Colonic mucosa (tissue), 4 donors: Measurements from ENCODE around the gene CHPF. TPM values are rescaled to one million over a fixed set of nuclear protein-coding genes. Genes with fewer than 3 reads are reported as not detected.

Source experiments
- DNase-seq: peaks from one replicate; pipeline ENCODE4 v3.0.0-alpha.2; 2020
- H3K27ac ChIP-seq: fragments of 200-600 bp; one replicate; pipeline ENCODE4 v1.8.0; 2021
- H3K27me3 ChIP-seq: fragments of 200-600 bp; one replicate; pipeline ENCODE4 v1.8.0; 2021
- H3K36me3 ChIP-seq: fragments of 200-600 bp; one replicate; pipeline ENCODE4 v1.8.0; 2021
- H3K4me1 ChIP-seq: fragments of 200-600 bp; one replicate; pipeline ENCODE4 v1.8.0; 2021; ENCODE audit warnings: mild to moderate bottlenecking
- H3K4me3 ChIP-seq: fragments of 200-600 bp; one replicate; pipeline ENCODE4 v1.8.0; 2021
- H3K9ac ChIP-seq, 2 donors: one replicate each; pipeline ENCODE4 v1.7.0; 2013; ENCODE audit warnings: control low read depth in 2 of 2, low read depth in 2 of 2, low read length in 2 of 2
- H3K9me3 ChIP-seq: fragments of 200-600 bp; one replicate; pipeline ENCODE4 v1.8.0; 2021
- CTCF ChIP-seq: fragments of 200-600 bp; IDR thresholded peaks from one replicate; pipeline ENCODE4 v1.8.0; 2022; ENCODE audit warnings: antibody characterized with exemption, mild to moderate bottlenecking
- intact Hi-C: fragments of 100-400 bp; cut with DNase I; formaldehyde crosslinking; loops from one replicate; pipeline ENCODE4 v1.14.1; 2022
- total RNA-seq, 2 donors: library from RNA; stranded (reverse); fragmentation: NEBNext Ultra II Directional in 1 of 2; extraction: Animal tissue kit (Norgen Biotek cat#: 25700) in 1 of 2; gene quantifications; one replicate each; pipeline ENCODE4 v1.2.1, GENCODE V29; 2021
- donor health status: healthy.
- donor health status: DM: no; HTN: no; CAD: no.
- donor health status: DM: no; HTN: no; CAD: no.

CHPF gene
- total RNA-seq, 2 donors from 2014 or later, result 43.1 to 43.5 TPM

GRCh38 chr2:219512524-219513216 is 30.9 kb downstream of the CHPF start:
- no peak for TF ChIP-seq CTCF
- Histone ChIP-seq H3K9me3 (no peaks in the 10 kb centered on the region), H3K4me1 (no peaks in the 10 kb centered on the region), H3K4me3 (no peak overlapping the region), H3K36me3 (no peaks in the 10 kb centered on the region), H3K9ac (no peak overlapping the region), H3K27ac (no peak overlapping the region), H3K27me3 (peaks cover 44% of the 10 kb centered on the region)
- intact Hi-C loops, result no loop called here
- no peak for DNase-seq

DNA sequence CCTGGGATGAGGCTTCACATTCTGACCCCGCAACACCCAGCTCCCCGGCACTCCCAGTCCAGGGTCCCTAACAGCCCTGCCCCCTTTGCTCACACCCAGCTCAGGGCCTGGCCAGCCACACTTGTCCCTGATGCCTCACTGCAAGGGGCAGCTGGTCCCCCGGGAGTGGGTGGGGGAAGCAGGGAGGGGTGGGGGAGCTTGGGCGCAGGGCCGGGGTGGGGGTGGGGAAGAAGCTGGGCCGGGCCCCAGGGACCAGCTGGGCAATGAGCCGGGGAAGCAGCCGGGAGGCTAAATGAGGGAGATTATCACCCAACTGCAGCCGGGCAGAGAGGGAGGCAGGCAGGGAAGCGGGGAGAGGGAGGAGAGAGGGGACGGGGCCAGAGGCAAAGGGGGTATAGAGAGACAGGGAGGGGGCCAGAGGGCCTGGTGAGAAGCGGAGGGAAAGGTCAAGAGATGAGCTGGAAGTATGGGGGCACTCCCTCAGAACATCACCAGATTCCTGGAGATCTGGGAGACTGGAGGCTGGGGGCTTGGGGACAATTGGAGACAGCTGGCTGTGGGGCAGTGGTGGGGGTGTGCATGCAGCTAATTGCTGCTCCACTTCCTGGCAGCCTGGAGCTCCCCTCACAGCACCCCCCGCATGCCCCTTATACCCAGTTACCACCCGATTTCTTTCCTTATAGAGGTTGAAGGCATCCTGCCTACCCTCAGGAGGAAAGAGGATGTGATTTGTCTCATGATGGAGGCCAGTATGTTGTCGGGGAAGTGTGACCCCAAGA is 31.9 kb downstream of the CHPF start:
- Histone ChIP-seq H3K9ac (no peak overlapping the region), H3K4me3 (no peak overlapping the region), H3K27ac (no peak overlapping the region), H3K4me1 (no peaks in the 10 kb centered on the region), H3K36me3 (no peaks in the 10 kb centered on the region), H3K9me3 (no peaks in the 10 kb centered on the region), H3K27me3 (peaks cover 44% of the 10 kb centered on the region)
- no peak for TF ChIP-seq CTCF
- no peak for DNase-seq
- intact Hi-C loops, result no loop called here

DNA sequence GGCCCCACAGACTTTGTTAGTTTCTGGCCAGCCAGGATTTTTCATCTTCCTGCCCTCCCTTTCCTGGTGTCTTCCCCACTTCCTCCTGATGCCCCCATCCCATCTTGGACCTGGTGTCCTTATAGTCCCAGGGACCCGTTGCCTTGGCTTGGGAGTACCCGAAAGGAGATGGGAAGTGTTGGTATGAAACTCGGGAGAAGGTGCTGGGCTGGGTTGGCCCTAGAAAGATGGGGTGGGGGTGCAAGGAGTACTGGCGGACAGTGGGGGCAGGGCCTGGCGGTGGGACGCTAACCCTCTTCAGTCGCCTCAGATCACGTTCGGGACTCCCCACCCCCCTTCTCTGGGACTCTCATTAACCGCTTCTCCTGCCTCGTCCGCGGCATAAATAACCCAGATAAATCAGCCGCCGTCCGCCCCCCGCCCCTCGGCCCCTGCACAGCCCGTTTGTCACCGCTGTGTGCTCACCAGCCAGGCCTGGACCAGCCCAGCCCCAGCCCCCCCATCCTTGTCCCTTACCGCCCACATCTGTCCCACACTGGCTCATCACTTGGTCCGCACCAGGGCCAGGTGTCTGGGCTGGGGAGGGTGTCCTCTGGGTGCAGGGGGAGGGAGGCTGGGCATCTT is 33.0 kb downstream of the CHPF start:
- no peak for DNase-seq
- no peaks in the 10 kb centered on the region for H3K9me3 ChIP-seq
- H3K4me1 ChIP-seq, result no peaks in the 10 kb centered on the region
- H3K27ac ChIP-seq, result no peak overlapping the region
- H3K27me3 ChIP-seq, result peaks cover 44% of the 10 kb centered on the region
- intact Hi-C loops, result no loop called here
- no peaks in the 10 kb centered on the region for H3K36me3 ChIP-seq
- no peak for TF ChIP-seq CTCF
- H3K9ac ChIP-seq, result no peak overlapping the region
- no peak overlapping the region for H3K4me3 ChIP-seq

- H3K4me1 ChIP-seq, result no peaks in the 10 kb centered on the region
- no peak overlapping the region for H3K27ac ChIP-seq
- H3K9ac ChIP-seq, result no peak overlapping the region
- DNase-seq, result peak; percentile 67
- H3K36me3 ChIP-seq, result no peaks in the 10 kb centered on the region
- peaks cover 44% of the 10 kb centered on the region for H3K27me3 ChIP-seq
- H3K9me3 ChIP-seq, result no peaks in the 10 kb centered on the region
- H3K4me3 ChIP-seq, result no peak overlapping the region
- intact Hi-C loops, result no loop called here
- TF ChIP-seq CTCF, result peak; percentile 43
Observed at GRCh38 chr2:219509780-219510511, 33.7 kb downstream of the CHPF start.
